Type B pancreatic cell (in vitro differentiated cells): Measurements from ENCODE around the gene KRT26. TPM values are rescaled to one million over a fixed set of nuclear protein-coding genes. Genes with fewer than 3 reads are reported as not detected.

Experiments
- DNase-seq: peaks from one replicate; pipeline ENCODE4 v3.0.0; 2021; ENCODE audit warnings: mixed read lengths; ENCODE audit not compliant: unreplicated experiment; ENCODE audit errors: extremely low spot score
- H3K27ac Mint-ChIP-seq: 2 replicates; pipeline ENCODE4 v1.8.0; 2021; ENCODE audit warnings: mild to moderate bottlenecking, mixed read lengths
- H3K27me3 Mint-ChIP-seq: 2 replicates; pipeline ENCODE4 v1.8.0; 2021; ENCODE audit warnings: mixed read lengths
- H3K36me3 Mint-ChIP-seq: 2 replicates; pipeline ENCODE4 v1.8.0; 2021; ENCODE audit warnings: mixed read lengths
- H3K4me1 Mint-ChIP-seq: one replicate; pipeline ENCODE4 v1.8.0; 2021; ENCODE audit warnings: mixed read lengths; ENCODE audit not compliant: unreplicated experiment
- H3K4me3 Mint-ChIP-seq: 2 replicates; pipeline ENCODE4 v1.8.0; 2021; ENCODE audit warnings: mild to moderate bottlenecking, mixed read lengths
- H3K9me3 Mint-ChIP-seq: 2 replicates; pipeline ENCODE4 v1.8.0; 2021; ENCODE audit warnings: mixed read lengths
- total RNA-seq: library from RNA; stranded (reverse); gene quantifications from 2 replicates; pipeline ENCODE4 v1.2.1, GENCODE V29; 2021; ENCODE audit warnings: low replicate concordance
- TF ChIP-seq, protein P1 (sequence below): fragments of 200-600 bp; sonication (generic); conservative IDR thresholded peaks from 2 replicates; pipeline ENCODE4 v1.5.0; 2021; ENCODE audit warnings: antibody characterized with exemption, mild to moderate bottlenecking

The KRT26 gene
- total RNA-seq, 1 donor from 2014 or later: not detected

DNA sequence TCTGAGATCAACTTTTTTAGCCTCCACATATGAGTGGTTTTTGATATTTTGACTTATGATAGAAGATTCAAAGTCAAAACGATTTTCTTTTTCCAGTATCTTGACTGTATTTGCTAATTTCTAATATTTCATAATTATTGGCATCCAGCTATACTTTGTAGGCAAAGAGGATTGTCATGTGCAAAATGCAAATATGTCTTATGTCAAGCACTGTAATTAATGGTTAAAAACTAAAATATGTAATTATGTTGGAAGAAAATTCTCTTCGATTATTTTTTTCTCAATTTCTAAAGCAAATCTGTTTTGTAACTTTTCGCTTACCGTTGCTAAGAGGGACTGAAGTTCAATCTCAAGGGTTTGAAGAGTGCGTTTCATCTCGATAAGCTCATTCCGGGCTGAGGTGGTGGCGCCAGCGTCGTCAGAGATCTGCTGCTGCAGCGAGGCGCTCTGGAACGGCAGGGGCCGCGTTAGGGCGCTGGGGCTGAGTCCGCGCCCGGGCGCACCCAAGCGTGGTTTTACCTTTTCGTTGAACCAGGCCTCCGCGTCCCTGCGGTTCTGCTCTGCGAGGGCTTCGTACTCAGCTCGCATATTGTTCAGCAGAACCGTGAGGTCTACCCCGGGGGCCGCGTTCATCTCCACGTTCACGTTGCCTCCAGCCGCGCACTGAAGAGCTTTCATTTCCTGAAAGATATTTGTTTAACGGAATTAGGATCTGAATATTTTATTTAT is 7.3 kb upstream of the KRT26 start:
- Mint-ChIP-seq H3K9me3 (no peaks in the 10 kb centered on the region), H3K36me3 (no peaks in the 10 kb centered on the region), H3K27ac (no peak overlapping the region), H3K4me1 (no peaks in the 10 kb centered on the region), H3K27me3 (peaks cover 2% of the 10 kb centered on the region), H3K4me3 (no peak overlapping the region)
- DNase-seq: no peak
- TF ChIP-seq, protein P1, sequence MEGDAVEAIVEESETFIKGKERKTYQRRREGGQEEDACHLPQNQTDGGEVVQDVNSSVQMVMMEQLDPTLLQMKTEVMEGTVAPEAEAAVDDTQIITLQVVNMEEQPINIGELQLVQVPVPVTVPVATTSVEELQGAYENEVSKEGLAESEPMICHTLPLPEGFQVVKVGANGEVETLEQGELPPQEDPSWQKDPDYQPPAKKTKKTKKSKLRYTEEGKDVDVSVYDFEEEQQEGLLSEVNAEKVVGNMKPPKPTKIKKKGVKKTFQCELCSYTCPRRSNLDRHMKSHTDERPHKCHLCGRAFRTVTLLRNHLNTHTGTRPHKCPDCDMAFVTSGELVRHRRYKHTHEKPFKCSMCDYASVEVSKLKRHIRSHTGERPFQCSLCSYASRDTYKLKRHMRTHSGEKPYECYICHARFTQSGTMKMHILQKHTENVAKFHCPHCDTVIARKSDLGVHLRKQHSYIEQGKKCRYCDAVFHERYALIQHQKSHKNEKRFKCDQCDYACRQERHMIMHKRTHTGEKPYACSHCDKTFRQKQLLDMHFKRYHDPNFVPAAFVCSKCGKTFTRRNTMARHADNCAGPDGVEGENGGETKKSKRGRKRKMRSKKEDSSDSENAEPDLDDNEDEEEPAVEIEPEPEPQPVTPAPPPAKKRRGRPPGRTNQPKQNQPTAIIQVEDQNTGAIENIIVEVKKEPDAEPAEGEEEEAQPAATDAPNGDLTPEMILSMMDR: no peak

DNA sequence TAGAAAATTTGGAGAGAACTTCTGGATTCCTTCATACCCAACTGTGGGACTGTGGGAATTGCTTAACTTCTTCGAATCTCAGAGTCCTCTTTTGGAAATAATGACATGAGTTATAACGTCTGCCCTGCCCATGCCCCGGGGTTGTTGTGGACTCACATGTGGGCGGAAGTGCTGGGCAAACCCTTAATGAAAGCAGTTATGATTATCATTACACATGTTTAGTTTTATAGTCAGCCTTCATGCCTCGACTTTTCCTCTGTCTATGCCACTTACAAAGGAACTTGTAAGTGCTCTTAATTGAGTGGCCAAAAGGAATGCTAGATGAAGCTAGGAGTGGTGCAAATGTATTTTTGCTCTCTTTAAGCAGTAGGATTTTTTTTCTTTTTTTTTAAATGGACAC is 6.5 kb upstream of the KRT26 start:
- no peak overlapping the region for H3K4me3 Mint-ChIP-seq
- H3K9me3 Mint-ChIP-seq: no peaks in the 10 kb centered on the region
- no peak for DNase-seq
- no peaks in the 10 kb centered on the region for H3K36me3 Mint-ChIP-seq
- no peaks in the 10 kb centered on the region for H3K4me1 Mint-ChIP-seq
- TF ChIP-seq, protein P1: no peak
- H3K27ac Mint-ChIP-seq: no peak overlapping the region
- H3K27me3 Mint-ChIP-seq: peaks cover 2% of the 10 kb centered on the region

DNA sequence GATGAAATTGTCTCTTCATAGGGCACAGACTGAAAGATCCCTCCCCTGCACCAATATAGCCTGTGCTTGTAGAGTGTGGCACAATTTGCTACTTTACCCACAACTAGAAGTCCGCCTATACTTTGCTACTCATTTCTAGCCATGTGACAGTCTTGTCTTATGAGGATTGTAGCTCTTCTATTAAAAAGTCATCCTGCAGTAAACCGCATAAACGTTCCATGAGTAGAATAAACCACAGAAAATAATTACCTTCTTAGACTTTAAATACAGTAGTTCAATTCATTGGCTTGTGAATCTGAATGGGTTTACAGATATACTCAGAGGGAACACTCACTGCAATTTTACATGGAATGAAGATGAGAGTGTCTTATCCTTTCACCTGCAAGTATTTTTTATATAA is 6.0 kb upstream of the KRT26 start:
- Mint-ChIP-seq H3K27ac (no peak overlapping the region), H3K36me3 (no peaks in the 10 kb centered on the region), H3K27me3 (peaks cover 3% of the 10 kb centered on the region), H3K4me1 (no peaks in the 10 kb centered on the region), H3K9me3 (no peaks in the 10 kb centered on the region), H3K4me3 (no peak overlapping the region)
- DNase-seq: no peak
- TF ChIP-seq, protein P1: no peak

DNA sequence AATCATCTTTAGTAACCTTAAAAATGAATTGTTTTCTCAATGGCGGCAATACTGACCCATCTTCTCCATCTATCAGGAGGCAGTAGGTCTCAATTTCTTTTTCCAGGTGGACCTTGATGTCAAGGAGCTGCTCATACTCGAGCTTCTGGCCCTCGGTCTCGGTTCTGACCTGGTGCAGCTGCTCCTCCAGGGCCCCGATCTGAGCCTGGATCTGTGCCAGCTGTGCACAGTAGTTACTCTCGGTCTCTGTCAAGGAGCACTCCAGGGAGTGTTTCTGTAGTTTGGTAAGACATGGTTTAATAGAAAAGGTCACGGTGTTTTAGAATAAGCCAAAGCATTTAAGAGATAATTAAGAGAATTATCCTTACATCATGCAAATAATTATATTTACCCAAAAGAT is 5.5 kb upstream of the KRT26 start:
- no peaks in the 10 kb centered on the region for H3K9me3 Mint-ChIP-seq
- no peak for DNase-seq
- TF ChIP-seq, protein P1: no peak
- no peaks in the 10 kb centered on the region for H3K36me3 Mint-ChIP-seq
- no peaks in the 10 kb centered on the region for H3K4me1 Mint-ChIP-seq
- H3K27me3 Mint-ChIP-seq: peaks cover 8% of the 10 kb centered on the region
- no peak overlapping the region for H3K27ac Mint-ChIP-seq
- no peak overlapping the region for H3K4me3 Mint-ChIP-seq

DNA sequence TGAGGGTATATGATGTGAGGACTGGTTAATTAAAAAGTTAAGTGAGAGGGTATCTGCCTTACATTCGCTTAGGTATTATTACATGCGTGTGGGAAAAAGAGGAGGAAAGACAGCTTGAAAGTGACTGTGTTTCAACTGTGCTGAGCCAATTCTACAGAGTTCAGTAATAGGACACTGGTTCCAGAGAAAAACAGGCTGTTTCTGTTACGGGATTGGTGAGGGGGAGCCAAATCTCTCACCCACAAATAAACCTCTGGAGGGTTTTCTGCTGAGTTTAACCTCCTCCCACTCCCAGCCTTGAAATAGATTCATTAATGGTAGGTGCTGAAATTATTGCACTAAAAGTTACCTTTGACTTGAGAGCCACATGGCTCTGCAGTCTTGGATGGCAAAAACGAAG is 3.9 kb upstream of the KRT26 start:
- Mint-ChIP-seq H3K27ac (no peak overlapping the region), H3K9me3 (no peaks in the 10 kb centered on the region), H3K36me3 (no peaks in the 10 kb centered on the region), H3K4me1 (no peaks in the 10 kb centered on the region), H3K27me3 (peaks cover 15% of the 10 kb centered on the region), H3K4me3 (no peak overlapping the region)
- TF ChIP-seq, protein P1: no peak
- DNase-seq: no peak
